ENCODE data around the gene GRM4.

Gene GRM4

DNA sequence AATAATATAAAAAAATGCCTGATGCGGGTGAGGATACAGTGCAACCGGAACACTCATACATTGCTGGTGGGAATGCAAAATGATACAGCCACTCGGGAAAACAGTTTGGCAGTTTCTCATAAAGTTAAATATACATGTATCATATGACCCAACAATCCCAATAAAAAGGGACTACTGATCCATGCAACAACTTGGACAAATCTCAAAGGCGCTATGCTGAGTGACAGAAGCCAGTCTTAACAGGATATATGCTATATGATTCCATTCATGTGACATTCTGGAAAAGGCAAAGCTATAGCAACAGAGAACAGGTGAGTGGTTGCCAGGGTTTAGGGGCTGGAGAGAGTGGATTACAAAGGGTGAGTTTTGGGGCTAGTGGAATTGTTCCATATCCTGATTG lies 171.9 kb downstream of the GRM4 start:
- TF ChIP-seq, protein P1, sequence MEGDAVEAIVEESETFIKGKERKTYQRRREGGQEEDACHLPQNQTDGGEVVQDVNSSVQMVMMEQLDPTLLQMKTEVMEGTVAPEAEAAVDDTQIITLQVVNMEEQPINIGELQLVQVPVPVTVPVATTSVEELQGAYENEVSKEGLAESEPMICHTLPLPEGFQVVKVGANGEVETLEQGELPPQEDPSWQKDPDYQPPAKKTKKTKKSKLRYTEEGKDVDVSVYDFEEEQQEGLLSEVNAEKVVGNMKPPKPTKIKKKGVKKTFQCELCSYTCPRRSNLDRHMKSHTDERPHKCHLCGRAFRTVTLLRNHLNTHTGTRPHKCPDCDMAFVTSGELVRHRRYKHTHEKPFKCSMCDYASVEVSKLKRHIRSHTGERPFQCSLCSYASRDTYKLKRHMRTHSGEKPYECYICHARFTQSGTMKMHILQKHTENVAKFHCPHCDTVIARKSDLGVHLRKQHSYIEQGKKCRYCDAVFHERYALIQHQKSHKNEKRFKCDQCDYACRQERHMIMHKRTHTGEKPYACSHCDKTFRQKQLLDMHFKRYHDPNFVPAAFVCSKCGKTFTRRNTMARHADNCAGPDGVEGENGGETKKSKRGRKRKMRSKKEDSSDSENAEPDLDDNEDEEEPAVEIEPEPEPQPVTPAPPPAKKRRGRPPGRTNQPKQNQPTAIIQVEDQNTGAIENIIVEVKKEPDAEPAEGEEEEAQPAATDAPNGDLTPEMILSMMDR (IDR thresholded peaks at IDR 0.05; ENCODE audit: low read length, missing control alignments), result no peak
- no peak overlapping the region for H3K4me3 ChIP-seq (replicated peaks; ENCODE audit: low read depth, low read length)
- no peak for DNase-seq (ENCODE audit: low read depth)

DNA sequence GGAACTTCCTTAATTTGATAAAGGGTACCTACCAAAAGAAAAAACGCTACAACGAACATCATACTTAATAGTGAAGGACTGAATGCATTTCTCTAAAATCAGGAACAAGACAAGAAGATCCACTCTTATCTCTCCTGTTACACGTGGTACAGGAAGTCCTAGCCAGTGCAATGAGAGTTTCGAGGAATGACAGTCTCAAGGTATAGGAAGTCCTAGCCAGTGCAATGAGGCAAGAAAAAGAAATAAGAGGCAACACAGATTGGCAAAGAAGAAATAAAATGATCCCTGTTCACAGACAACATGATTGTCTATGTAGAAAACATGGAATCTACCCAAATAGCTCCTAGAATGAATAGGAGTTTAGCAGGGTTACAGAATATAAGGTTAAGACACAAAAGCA lies 174.3 kb downstream of the GRM4 start:
- TF ChIP-seq, protein P1 (IDR thresholded peaks at IDR 0.05; ENCODE audit: low read length, missing control alignments), result no peak
- H3K4me3 ChIP-seq (replicated peaks; ENCODE audit: low read depth, low read length), result no peak overlapping the region
- DNase-seq (ENCODE audit: low read depth), result no peak
